GM12801 (cell line): ENCODE measurements around the gene RAB31.

Experiments
- CTCF ChIP-seq: IDR thresholded peaks from one replicate; pipeline ENCODE4 v1.5.1; 2011; ENCODE audit warnings: control low read depth; ENCODE audit not compliant: insufficient read length; ENCODE audit errors: extremely low read depth

RAB31 gene

GRCh38 chr18:9827211-9827792, 119.2 kb downstream of the RAB31 start:
- no peak for TF ChIP-seq CTCF

GRCh38 chr18:9827793-9828505, 119.8 kb downstream of the RAB31 start:
- no peak for TF ChIP-seq CTCF

GRCh38 chr18:9828506-9829396, 120.7 kb downstream of the RAB31 start:
- no peak for TF ChIP-seq CTCF

- no peak for TF ChIP-seq CTCF
Measured at GRCh38 chr18:9829397-9829712, 121.3 kb downstream of the RAB31 start.

GRCh38 chr18:9831036-9831722, 123.1 kb downstream of the RAB31 start:
- TF ChIP-seq CTCF, result no peak

GRCh38 chr18:9831723-9832199, 123.7 kb downstream of the RAB31 start:
- no peak for TF ChIP-seq CTCF

- no peak for TF ChIP-seq CTCF
Measured at GRCh38 chr18:9832871-9833270, 124.8 kb downstream of the RAB31 start.
